ENCODE results near the gene AQP5.

Gene AQP5

DNA sequence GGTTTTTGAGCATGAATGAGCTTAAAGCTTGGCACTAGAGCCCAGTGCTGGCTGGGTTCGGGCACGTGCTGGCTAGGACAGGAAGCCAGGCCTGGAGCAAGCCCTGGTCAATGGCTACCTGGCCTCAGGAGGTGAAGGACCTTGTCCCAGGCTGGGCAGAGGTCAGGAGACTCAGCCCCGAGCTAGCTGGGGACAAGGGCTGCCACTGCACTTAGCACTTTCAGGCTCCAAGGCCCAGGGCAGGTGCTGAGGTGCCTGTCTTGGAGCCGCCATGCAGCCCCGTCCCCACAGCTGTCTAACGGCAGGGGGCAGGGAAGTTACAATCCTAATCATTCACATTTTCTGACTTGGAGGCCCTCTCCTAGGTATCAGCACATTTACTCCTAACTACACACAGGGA is 6.8 kb downstream of the AQP5 start:
- Histone ChIP-seq H3K4ac (ENCODE audit: low read depth in 1 of 2, low read length in 2 of 2) (no peak overlapping the region), H3K23ac (ENCODE audit: low read length in 2 of 2) (no peak overlapping the region), H3K9me3 (ENCODE audit: control insufficient read depth, low read length) (no peaks in the 10 kb centered on the region), H2BK12ac (ENCODE audit: low read length in 2 of 2) (no peak overlapping the region), H2AK5ac (ENCODE audit: low read length, severe bottlenecking) (no peak overlapping the region), H3K79me1 (replicated peaks; ENCODE audit: low read length, poor library complexity, severe bottlenecking) (no peaks in the 10 kb centered on the region), H3K36me3 (ENCODE audit: control insufficient read depth in 1 of 2, insufficient read depth in 2 of 2, low read depth in 1 of 2, low read length in 2 of 2) (no peaks in the 10 kb centered on the region), H2BK15ac (ENCODE audit: low read depth, poor library complexity, severe bottlenecking) (no peak overlapping the region), H3K4me2 (ENCODE audit: low read length, poor library complexity, severe bottlenecking) (no peak overlapping the region), H3K4me3 (ENCODE audit: insufficient read depth in 1 of 2, low read depth in 1 of 2, low read length in 2 of 2) (no peak overlapping the region), H4K8ac (ENCODE audit: low read length) (no peak overlapping the region), H2BK5ac (ENCODE audit: low read depth, low read length, poor library complexity, severe bottlenecking) (no peak overlapping the region), H4K91ac (ENCODE audit: low read length) (no peak overlapping the region), H3K4me1 (ENCODE audit: control insufficient read depth, insufficient read depth, low read depth, low read length) (peaks cover 14% of the 10 kb centered on the region), H3K27ac (ENCODE audit: low read length, poor library complexity, severe bottlenecking) (no peak overlapping the region), H2AFZ (ENCODE audit: low read depth, low read length) (no peak overlapping the region), H3K9ac (ENCODE audit: low read length) (no peak overlapping the region), H3K27me3 (ENCODE audit: control insufficient read depth in 1 of 2, insufficient read depth in 1 of 2, low read length in 2 of 2) (peaks cover 69 to 73% of the 10 kb centered on the region in 2 experiments), H3K18ac (ENCODE audit: low read depth in 1 of 2, low read length in 2 of 2) (no peak overlapping the region), H2BK120ac (ENCODE audit: low read depth, low read length) (no peak overlapping the region), H3K14ac (ENCODE audit: low read length in 2 of 2) (no peak overlapping the region)
- WGBS: 84% methylated on average over 6 of the region's 6 CpGs
- no peak for DNase-seq

GRCh38 chr12:49969027-49969426 is 7.4 kb downstream of the AQP5 start:
- H2AK5ac ChIP-seq (ENCODE audit: low read length, severe bottlenecking): no peak overlapping the region
- H3K4ac ChIP-seq (ENCODE audit: low read depth in 1 of 2, low read length in 2 of 2): no peak overlapping the region
- H3K9ac ChIP-seq (ENCODE audit: low read length): no peak overlapping the region
- no peak overlapping the region for H4K8ac ChIP-seq (ENCODE audit: low read length)
- no peak overlapping the region for H2AFZ ChIP-seq (ENCODE audit: low read depth, low read length)
- no peak overlapping the region for H3K27ac ChIP-seq (ENCODE audit: low read length, poor library complexity, severe bottlenecking)
- H2BK12ac ChIP-seq (ENCODE audit: low read length in 2 of 2): no peak overlapping the region
- 90% methylated on average over 5 of the region's 5 CpGs for WGBS
- no peaks in the 10 kb centered on the region for H3K9me3 ChIP-seq (ENCODE audit: control insufficient read depth, low read length)
- no peak overlapping the region for H2BK5ac ChIP-seq (ENCODE audit: low read depth, low read length, poor library complexity, severe bottlenecking)
- H3K79me1 ChIP-seq (replicated peaks; ENCODE audit: low read length, poor library complexity, severe bottlenecking): no peaks in the 10 kb centered on the region
- no peak overlapping the region for H3K4me3 ChIP-seq (ENCODE audit: insufficient read depth in 1 of 2, low read depth in 1 of 2, low read length in 2 of 2)
- DNase-seq: no peak
- H4K91ac ChIP-seq (ENCODE audit: low read length): no peak overlapping the region
- no peak overlapping the region for H3K4me2 ChIP-seq (ENCODE audit: low read length, poor library complexity, severe bottlenecking)
- peaks cover 14% of the 10 kb centered on the region for H3K4me1 ChIP-seq (ENCODE audit: control insufficient read depth, insufficient read depth, low read depth, low read length)
- H3K27me3 ChIP-seq (ENCODE audit: control insufficient read depth in 1 of 2, insufficient read depth in 1 of 2, low read length in 2 of 2): peaks cover 63 to 76% of the 10 kb centered on the region in 2 experiments
- H3K23ac ChIP-seq (ENCODE audit: low read length in 2 of 2): no peak overlapping the region
- H3K18ac ChIP-seq (ENCODE audit: low read depth in 1 of 2, low read length in 2 of 2): no peak overlapping the region
- H2BK120ac ChIP-seq (ENCODE audit: low read depth, low read length): no peak overlapping the region
- no peak overlapping the region for H2BK15ac ChIP-seq (ENCODE audit: low read depth, poor library complexity, severe bottlenecking)
- H3K14ac ChIP-seq (ENCODE audit: low read length in 2 of 2): no peak overlapping the region
- H3K36me3 ChIP-seq (ENCODE audit: control insufficient read depth in 1 of 2, insufficient read depth in 2 of 2, low read depth in 1 of 2, low read length in 2 of 2): no peaks in the 10 kb centered on the region

DNA sequence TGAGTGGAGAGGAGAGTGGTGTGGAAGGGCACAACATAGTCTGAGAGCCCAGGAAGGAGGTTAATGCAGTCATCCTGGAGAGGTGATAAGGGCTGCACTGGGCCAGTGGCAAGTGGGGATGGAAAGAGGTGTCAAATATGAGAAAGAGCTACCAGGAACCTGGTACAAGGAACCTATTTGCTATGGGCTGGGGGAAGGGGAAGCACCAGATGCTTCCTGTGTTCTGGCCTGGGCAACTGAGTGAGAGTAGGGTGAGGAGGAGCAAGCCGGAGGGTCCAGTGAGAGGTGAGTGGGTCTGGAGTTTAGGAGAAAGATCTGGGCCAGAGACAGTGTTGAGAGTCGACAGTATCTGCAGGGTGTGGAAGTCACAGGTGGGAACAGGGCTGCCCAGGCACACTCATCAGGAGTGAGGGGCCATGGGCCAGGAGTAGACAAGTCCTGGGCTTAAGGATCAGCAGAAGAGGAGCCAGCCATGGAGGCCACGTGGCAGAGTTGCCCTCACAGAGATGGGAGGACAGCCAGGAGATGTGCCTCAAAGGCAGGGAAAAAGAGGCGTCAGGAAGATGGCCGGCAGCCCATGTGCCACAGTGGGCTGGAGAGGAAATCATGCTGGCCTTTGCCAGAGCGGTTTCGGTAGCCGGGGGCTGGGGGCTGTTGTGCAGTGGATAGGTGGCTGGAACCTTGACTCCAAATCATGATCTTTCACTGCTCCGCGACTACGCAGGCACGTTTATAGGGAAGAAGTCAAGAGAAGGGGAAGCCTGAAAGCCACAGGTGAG is 8.2 kb downstream of the AQP5 start:
- Histone ChIP-seq H3K27ac (ENCODE audit: low read length, poor library complexity, severe bottlenecking) (no peak overlapping the region), H2BK12ac (ENCODE audit: low read length in 2 of 2) (no peak overlapping the region), H3K36me3 (ENCODE audit: control insufficient read depth in 1 of 2, insufficient read depth in 2 of 2, low read depth in 1 of 2, low read length in 2 of 2) (no peaks in the 10 kb centered on the region), H3K23ac (ENCODE audit: low read length in 2 of 2) (no peak overlapping the region), H2AK5ac (ENCODE audit: low read length, severe bottlenecking) (no peak overlapping the region), H3K9me3 (ENCODE audit: control insufficient read depth, low read length) (no peaks in the 10 kb centered on the region), H2AFZ (ENCODE audit: low read depth, low read length) (no peak overlapping the region), H3K4me3 (ENCODE audit: insufficient read depth in 1 of 2, low read depth in 1 of 2, low read length in 2 of 2) (no peak overlapping the region), H3K18ac (ENCODE audit: low read depth in 1 of 2, low read length in 2 of 2) (no peak overlapping the region), H2BK15ac (ENCODE audit: low read depth, poor library complexity, severe bottlenecking) (no peak overlapping the region), H3K27me3 (ENCODE audit: control insufficient read depth in 1 of 2, insufficient read depth in 1 of 2, low read length in 2 of 2) (peaks cover 55 to 69% of the 10 kb centered on the region in 2 experiments), H3K79me1 (replicated peaks; ENCODE audit: low read length, poor library complexity, severe bottlenecking) (no peaks in the 10 kb centered on the region), H4K91ac (ENCODE audit: low read length) (no peak overlapping the region), H3K14ac (ENCODE audit: low read length in 2 of 2) (no peak overlapping the region), H2BK120ac (ENCODE audit: low read depth, low read length) (no peak overlapping the region), H4K8ac (ENCODE audit: low read length) (no peak overlapping the region), H3K4me1 (ENCODE audit: control insufficient read depth, insufficient read depth, low read depth, low read length) (peaks cover 14% of the 10 kb centered on the region), H3K9ac (ENCODE audit: low read length) (no peak overlapping the region), H3K4ac (ENCODE audit: low read depth in 1 of 2, low read length in 2 of 2) (no peak overlapping the region), H3K4me2 (ENCODE audit: low read length, poor library complexity, severe bottlenecking) (no peak overlapping the region), H2BK5ac (ENCODE audit: low read depth, low read length, poor library complexity, severe bottlenecking) (no peak overlapping the region)
- WGBS: 93% methylated on average over 12 of the region's 12 CpGs
- no peak for DNase-seq

- Histone ChIP-seq H3K23ac (ENCODE audit: low read length in 2 of 2) (no peak overlapping the region), H3K4me3 (ENCODE audit: insufficient read depth in 1 of 2, low read depth in 1 of 2, low read length in 2 of 2) (no peak overlapping the region), H3K4me2 (ENCODE audit: low read length, poor library complexity, severe bottlenecking) (no peak overlapping the region), H3K79me1 (replicated peaks; ENCODE audit: low read length, poor library complexity, severe bottlenecking) (no peaks in the 10 kb centered on the region), H2BK120ac (ENCODE audit: low read depth, low read length) (no peak overlapping the region), H3K18ac (ENCODE audit: low read depth in 1 of 2, low read length in 2 of 2) (no peak overlapping the region), H2AFZ (ENCODE audit: low read depth, low read length) (no peak overlapping the region), H3K9me3 (ENCODE audit: control insufficient read depth, low read length) (no peaks in the 10 kb centered on the region), H3K27me3 (ENCODE audit: control insufficient read depth in 1 of 2, insufficient read depth in 1 of 2, low read length in 2 of 2) (peaks cover 48 to 71% of the 10 kb centered on the region in 2 experiments), H2BK15ac (ENCODE audit: low read depth, poor library complexity, severe bottlenecking) (no peak overlapping the region), H3K14ac (ENCODE audit: low read length in 2 of 2) (peak overlapping the region in 1 of 2 experiments; percentile 35), H3K36me3 (ENCODE audit: control insufficient read depth in 1 of 2, insufficient read depth in 2 of 2, low read depth in 1 of 2, low read length in 2 of 2) (no peaks in the 10 kb centered on the region), H2BK12ac (ENCODE audit: low read length in 2 of 2) (no peak overlapping the region), H3K4me1 (ENCODE audit: control insufficient read depth, insufficient read depth, low read depth, low read length) (peaks cover 14% of the 10 kb centered on the region), H2AK5ac (ENCODE audit: low read length, severe bottlenecking) (no peak overlapping the region), H3K4ac (ENCODE audit: low read depth in 1 of 2, low read length in 2 of 2) (no peak overlapping the region), H2BK5ac (ENCODE audit: low read depth, low read length, poor library complexity, severe bottlenecking) (no peak overlapping the region), H4K8ac (ENCODE audit: low read length) (no peak overlapping the region), H3K27ac (ENCODE audit: low read length, poor library complexity, severe bottlenecking) (no peak overlapping the region), H3K9ac (ENCODE audit: low read length) (no peak overlapping the region), H4K91ac (ENCODE audit: low read length) (no peak overlapping the region)
- 72% methylated on average over 10 of the region's 10 CpGs for WGBS
- no peak for DNase-seq
Observed at GRCh38 chr12:49970658-49971057, 9.0 kb downstream of the AQP5 start.

Measured in mesenchymal stem cell (in vitro differentiated cells and primary cell).